HepG2 (cell line): ENCODE measurements around the gene CLEC16A. TPM values are rescaled to one million over a fixed set of nuclear protein-coding genes. Genes with fewer than 3 reads are reported as not detected.

Experiments
- CAMTA2 ChIP-seq: sonication (generic); formaldehyde crosslinking; IDR thresholded peaks from 2 replicates; pipeline ENCODE4 v1.4.0; 2020; ENCODE audit warnings: mild to moderate bottlenecking, missing genetic modification reagents, borderline replicate concordance
- TOPORS ChIP-seq: sonication (generic); formaldehyde crosslinking; IDR thresholded peaks from 2 replicates; pipeline ENCODE4 v1.8.0; 2023; ENCODE audit warnings: mild to moderate bottlenecking, missing genetic modification reagents
- XRCC5 ChIP-seq: fragments of 200-400 bp; formaldehyde crosslinking; optimal IDR thresholded peaks from 2 replicates; pipeline ENCODE3; 2017; ENCODE audit warnings: mild to moderate bottlenecking, low read length
- ZFYVE20 ChIP-seq: sonication (generic); formaldehyde crosslinking; IDR thresholded peaks from 2 replicates; pipeline ENCODE4 v1.8.0; 2023; ENCODE audit warnings: low read depth, mild to moderate bottlenecking, moderate library complexity, missing genetic modification reagents, borderline replicate concordance
- ZNF331 ChIP-seq: sonication (generic); formaldehyde crosslinking; IDR thresholded peaks from 2 replicates; pipeline ENCODE4 v1.4.0; 2020; ENCODE audit warnings: missing genetic modification reagents
- polyA plus RNA-seq, 8 experiments: library from polyadenylated mRNA; depleted of rRNA in 3 of 8; stranded (reverse) in 7 of 8; unstranded in 1 of 8; fragments of >200 nt; fragmentation: Illumina TruSeq in 4 of 8; extraction: Trizol in 4 of 8; gene quantifications; 2 replicates each; pipeline versions ENCODE4 v1.2.1 to v1.2.3, GENCODE V29; 2011 to 2016; ENCODE audit warnings: low read depth in 4 of 8, missing spikeins in 1 of 8, mixed read lengths in 1 of 8; ENCODE audit not compliant: insufficient read depth in 1 of 8
- total RNA-seq, 5 experiments: library from RNA; depleted of rRNA; stranded (reverse); fragments of >200 nt; fragmentation: Illumina TruSeq; extraction: Trizol; gene quantifications; 2 replicates each; pipeline ENCODE4 v1.2.3, GENCODE V29; 2016; ENCODE audit warnings: low read depth in 1 of 5
- TF ChIP-seq, protein P1 (sequence below): sonication (generic); formaldehyde crosslinking; IDR thresholded peaks from 2 replicates; pipeline ENCODE4 v1.4.0; 2020; ENCODE audit warnings: missing genetic modification reagents
- TF ChIP-seq, protein P2 (sequence below): sonication (generic); formaldehyde crosslinking; IDR thresholded peaks from 2 replicates; pipeline ENCODE4 v1.5.0; 2020; ENCODE audit warnings: missing genetic modification reagents
- TF ChIP-seq, protein P3 (sequence below): sonication (generic); formaldehyde crosslinking; IDR thresholded peaks from 2 replicates; pipeline ENCODE4 v1.5.0; 2020; ENCODE audit warnings: mild to moderate bottlenecking, missing genetic modification reagents

Gene CLEC16A
- total and polyA plus RNA-seq, 2 of the 13 experiments (the other 11 are each of a cell fraction or from before 2014, with no cell fraction given) = 8.5 to 10.3 TPM

DNA sequence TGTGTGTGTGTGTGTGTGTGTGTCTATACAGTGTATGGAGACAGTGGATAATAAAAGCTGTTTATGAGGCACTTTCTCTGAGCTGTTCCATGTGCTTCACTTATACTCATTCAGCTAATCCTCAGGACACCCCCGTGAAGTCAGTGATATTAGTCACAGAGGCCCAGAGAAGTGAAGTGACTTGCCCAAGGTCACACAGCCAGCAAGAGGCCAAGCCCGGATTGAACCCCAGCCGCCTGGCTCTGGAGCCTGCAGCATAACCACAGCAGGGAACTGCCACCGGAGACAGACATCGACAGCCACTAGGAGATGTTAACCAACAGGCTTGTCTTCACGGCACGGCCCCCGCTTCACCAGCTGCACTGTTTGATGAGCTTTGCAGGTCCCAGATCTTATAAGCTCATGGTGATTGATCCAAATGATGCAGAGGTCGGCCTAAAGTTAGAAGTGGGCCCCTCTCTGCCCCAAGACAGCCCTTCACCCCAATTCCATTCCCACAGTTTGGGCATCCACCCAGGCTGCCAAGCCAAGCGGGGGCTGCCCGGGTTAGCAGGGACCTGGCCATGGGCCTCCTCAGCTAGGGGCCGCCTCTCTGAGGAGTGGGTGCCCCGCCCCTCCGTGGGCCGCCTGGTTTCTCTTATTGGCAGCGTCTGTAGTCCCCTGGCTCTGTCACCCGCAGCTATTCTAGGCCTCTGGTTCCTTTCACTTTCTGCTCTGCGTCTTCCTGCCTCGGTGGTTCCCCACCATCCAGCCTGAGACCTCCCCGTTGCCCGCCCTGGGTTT, 280.7 kb downstream of the CLEC16A start (continued):
- TF ChIP-seq, protein P1, sequence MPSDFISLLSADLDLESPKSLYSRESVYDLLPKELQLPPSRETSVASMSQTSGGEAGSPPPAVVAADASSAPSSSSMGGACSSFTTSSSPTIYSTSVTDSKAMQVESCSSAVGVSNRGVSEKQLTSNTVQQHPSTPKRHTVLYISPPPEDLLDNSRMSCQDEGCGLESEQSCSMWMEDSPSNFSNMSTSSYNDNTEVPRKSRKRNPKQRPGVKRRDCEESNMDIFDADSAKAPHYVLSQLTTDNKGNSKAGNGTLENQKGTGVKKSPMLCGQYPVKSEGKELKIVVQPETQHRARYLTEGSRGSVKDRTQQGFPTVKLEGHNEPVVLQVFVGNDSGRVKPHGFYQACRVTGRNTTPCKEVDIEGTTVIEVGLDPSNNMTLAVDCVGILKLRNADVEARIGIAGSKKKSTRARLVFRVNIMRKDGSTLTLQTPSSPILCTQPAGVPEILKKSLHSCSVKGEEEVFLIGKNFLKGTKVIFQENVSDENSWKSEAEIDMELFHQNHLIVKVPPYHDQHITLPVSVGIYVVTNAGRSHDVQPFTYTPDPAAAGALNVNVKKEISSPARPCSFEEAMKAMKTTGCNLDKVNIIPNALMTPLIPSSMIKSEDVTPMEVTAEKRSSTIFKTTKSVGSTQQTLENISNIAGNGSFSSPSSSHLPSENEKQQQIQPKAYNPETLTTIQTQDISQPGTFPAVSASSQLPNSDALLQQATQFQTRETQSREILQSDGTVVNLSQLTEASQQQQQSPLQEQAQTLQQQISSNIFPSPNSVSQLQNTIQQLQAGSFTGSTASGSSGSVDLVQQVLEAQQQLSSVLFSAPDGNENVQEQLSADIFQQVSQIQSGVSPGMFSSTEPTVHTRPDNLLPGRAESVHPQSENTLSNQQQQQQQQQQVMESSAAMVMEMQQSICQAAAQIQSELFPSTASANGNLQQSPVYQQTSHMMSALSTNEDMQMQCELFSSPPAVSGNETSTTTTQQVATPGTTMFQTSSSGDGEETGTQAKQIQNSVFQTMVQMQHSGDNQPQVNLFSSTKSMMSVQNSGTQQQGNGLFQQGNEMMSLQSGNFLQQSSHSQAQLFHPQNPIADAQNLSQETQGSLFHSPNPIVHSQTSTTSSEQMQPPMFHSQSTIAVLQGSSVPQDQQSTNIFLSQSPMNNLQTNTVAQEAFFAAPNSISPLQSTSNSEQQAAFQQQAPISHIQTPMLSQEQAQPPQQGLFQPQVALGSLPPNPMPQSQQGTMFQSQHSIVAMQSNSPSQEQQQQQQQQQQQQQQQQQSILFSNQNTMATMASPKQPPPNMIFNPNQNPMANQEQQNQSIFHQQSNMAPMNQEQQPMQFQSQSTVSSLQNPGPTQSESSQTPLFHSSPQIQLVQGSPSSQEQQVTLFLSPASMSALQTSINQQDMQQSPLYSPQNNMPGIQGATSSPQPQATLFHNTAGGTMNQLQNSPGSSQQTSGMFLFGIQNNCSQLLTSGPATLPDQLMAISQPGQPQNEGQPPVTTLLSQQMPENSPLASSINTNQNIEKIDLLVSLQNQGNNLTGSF (CRISPR knock-in tag) = 0 out of 2 replicates have a peak, but pooled peaks have one; percentile 46
- TF ChIP-seq TOPORS (CRISPR knock-in tag) = no peak
- TF ChIP-seq ZFYVE20 (CRISPR knock-in tag) = no peak
- TF ChIP-seq, protein P2, sequence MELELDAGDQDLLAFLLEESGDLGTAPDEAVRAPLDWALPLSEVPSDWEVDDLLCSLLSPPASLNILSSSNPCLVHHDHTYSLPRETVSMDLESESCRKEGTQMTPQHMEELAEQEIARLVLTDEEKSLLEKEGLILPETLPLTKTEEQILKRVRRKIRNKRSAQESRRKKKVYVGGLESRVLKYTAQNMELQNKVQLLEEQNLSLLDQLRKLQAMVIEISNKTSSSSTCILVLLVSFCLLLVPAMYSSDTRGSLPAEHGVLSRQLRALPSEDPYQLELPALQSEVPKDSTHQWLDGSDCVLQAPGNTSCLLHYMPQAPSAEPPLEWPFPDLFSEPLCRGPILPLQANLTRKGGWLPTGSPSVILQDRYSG (CRISPR knock-in tag) = no peak
- no peak for TF ChIP-seq XRCC5
- no peak for TF ChIP-seq ZNF331 (CRISPR knock-in tag)
- TF ChIP-seq, protein P3, sequence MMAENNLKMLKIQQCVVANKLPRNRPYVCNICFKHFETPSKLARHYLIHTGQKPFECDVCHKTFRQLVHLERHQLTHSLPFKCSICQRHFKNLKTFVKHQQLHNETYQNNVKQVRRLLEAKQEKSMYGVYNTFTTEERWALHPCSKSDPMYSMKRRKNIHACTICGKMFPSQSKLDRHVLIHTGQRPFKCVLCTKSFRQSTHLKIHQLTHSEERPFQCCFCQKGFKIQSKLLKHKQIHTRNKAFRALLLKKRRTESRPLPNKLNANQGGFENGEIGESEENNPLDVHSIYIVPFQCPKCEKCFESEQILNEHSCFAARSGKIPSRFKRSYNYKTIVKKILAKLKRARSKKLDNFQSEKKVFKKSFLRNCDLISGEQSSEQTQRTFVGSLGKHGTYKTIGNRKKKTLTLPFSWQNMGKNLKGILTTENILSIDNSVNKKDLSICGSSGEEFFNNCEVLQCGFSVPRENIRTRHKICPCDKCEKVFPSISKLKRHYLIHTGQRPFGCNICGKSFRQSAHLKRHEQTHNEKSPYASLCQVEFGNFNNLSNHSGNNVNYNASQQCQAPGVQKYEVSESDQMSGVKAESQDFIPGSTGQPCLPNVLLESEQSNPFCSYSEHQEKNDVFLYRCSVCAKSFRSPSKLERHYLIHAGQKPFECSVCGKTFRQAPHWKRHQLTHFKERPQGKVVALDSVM (CRISPR knock-in tag) = no peak
- TF ChIP-seq CAMTA2 = 0 out of 2 replicates have a peak, but pooled peaks have one; percentile 37
- TF ChIP-seq, all 625 proteins: peak for 9
